Stimulated activated CD8-positive, alpha-beta memory T cell treated with anti-CD3 and anti-CD28 coated beads, Interleukin-15, amount 100 ng/mL, for 1 hour (primary cell): Measurements from ENCODE around the gene TMEM117.
"Not testable (repeated sequence)": the region's sequence is repeated elsewhere in the genome, so short reads cannot be mapped to it uniquely, and the experiment has no call there.

Experiments
- DNase-seq: peaks from one replicate; pipeline ENCODE4 v3.0.0-alpha.2; 2020; ENCODE audit warnings: low read depth

TMEM117 gene

GRCh38 chr12:44025499-44025898, 189.6 kb downstream of the TMEM117 start:
- no peak for DNase-seq

GRCh38 chr12:44026046-44026445, 190.2 kb downstream of the TMEM117 start:
- DNase-seq: no peak

- not testable (repeated sequence) for DNase-seq
Measured at GRCh38 chr12:44026926-44027325, 191.0 kb downstream of the TMEM117 start.

- no peak for DNase-seq
Measured at GRCh38 chr12:44029194-44029593, 193.3 kb downstream of the TMEM117 start.

- no peak for DNase-seq
Measured at GRCh38 chr12:44031472-44032185, 195.7 kb downstream of the TMEM117 start.

GRCh38 chr12:44034906-44035305, 199.0 kb downstream of the TMEM117 start:
- DNase-seq: no peak

GRCh38 chr12:44036875-44037443, 201.1 kb downstream of the TMEM117 start:
- no peak for DNase-seq

GRCh38 chr12:44038411-44038810, 202.5 kb downstream of the TMEM117 start:
- no peak for DNase-seq

- DNase-seq: not testable (repeated sequence)
Measured at GRCh38 chr12:44044491-44044890, 208.6 kb downstream of the TMEM117 start.

- no peak for DNase-seq
Measured at GRCh38 chr12:44046732-44047417, 211.0 kb downstream of the TMEM117 start.

- DNase-seq: no peak
Measured at GRCh38 chr12:44052554-44052953, 216.7 kb downstream of the TMEM117 start.

- DNase-seq: no peak
Measured at GRCh38 chr12:44053549-44054127, 217.8 kb downstream of the TMEM117 start.

- DNase-seq: no peak
Measured at GRCh38 chr12:44054281-44054680, 218.4 kb downstream of the TMEM117 start.

- no peak for DNase-seq
Measured at GRCh38 chr12:44058366-44058765, 222.5 kb downstream of the TMEM117 start.

GRCh38 chr12:44059476-44059875, 223.6 kb downstream of the TMEM117 start:
- DNase-seq: no peak

- DNase-seq: no peak
Measured at GRCh38 chr12:44063671-44064070, 227.8 kb downstream of the TMEM117 start.

GRCh38 chr12:44076871-44077270, 241.0 kb downstream of the TMEM117 start:
- no peak for DNase-seq

- DNase-seq: no peak
Measured at GRCh38 chr12:44077294-44077693, 241.4 kb downstream of the TMEM117 start.

- no peak for DNase-seq
Measured at GRCh38 chr12:44078273-44078672, 242.4 kb downstream of the TMEM117 start.

- no peak for DNase-seq
Measured at GRCh38 chr12:44088647-44089046, 252.8 kb downstream of the TMEM117 start.

GRCh38 chr12:44091948-44092606, 256.2 kb downstream of the TMEM117 start:
- no peak for DNase-seq

GRCh38 chr12:44098786-44099185, 262.9 kb downstream of the TMEM117 start:
- no peak for DNase-seq
